DOHH2 (cell line): Measurements from ENCODE around the gene IER5.

Source experiments
- H3F3A ChIP-seq: fragments of 200-600 bp; sonication (generic), shearing (Covaris generic); 2 replicates; pipeline ENCODE4 v1.6.0; 2016; ENCODE audit warnings: antibody characterized with exemption, mild to moderate bottlenecking; ENCODE audit not compliant: control insufficient read depth, insufficient read depth
- H3K27ac ChIP-seq: fragments of 200-600 bp; sonication (generic); 2 replicates; pipeline ENCODE4 v1.5.1; 2014; ENCODE audit warnings: low read depth, mild to moderate bottlenecking, low read length, moderate library complexity
- H3K27me3 ChIP-seq: fragments of 200-600 bp; sonication (generic); 2 replicates; pipeline ENCODE4 v1.6.1; 2014; ENCODE audit warnings: mild to moderate bottlenecking, low read length, mixed read lengths; ENCODE audit not compliant: control insufficient read depth
- H3K36me3 ChIP-seq: fragments of 200-600 bp; sonication (generic); 2 replicates; pipeline ENCODE4 v1.6.1; 2014; ENCODE audit warnings: mild to moderate bottlenecking, low read length, moderate library complexity, mixed read lengths; ENCODE audit not compliant: control insufficient read depth
- H3K4me1 ChIP-seq: fragments of 200-600 bp; sonication (generic); 2 replicates; pipeline ENCODE4 v1.6.1; 2014; ENCODE audit warnings: mild to moderate bottlenecking, low read length, mixed read lengths; ENCODE audit not compliant: control insufficient read depth
- H3K4me2 ChIP-seq: fragments of 200-600 bp; sonication (generic); 2 replicates; pipeline ENCODE4 v1.6.0; 2014; ENCODE audit warnings: mild to moderate bottlenecking, low read length, moderate library complexity
- H3K4me3 ChIP-seq: fragments of 200-600 bp; sonication (generic); 2 replicates; pipeline ENCODE4 v1.5.1; 2014; ENCODE audit warnings: mild to moderate bottlenecking, low read length, mixed read lengths
- H3K79me2 ChIP-seq: fragments of 200-600 bp; sonication (generic); 2 replicates; pipeline ENCODE4 v1.6.1; 2014; ENCODE audit warnings: mild to moderate bottlenecking, low read length, mixed read lengths; ENCODE audit not compliant: control insufficient read depth
- H3K9me2 ChIP-seq: fragments of 200-600 bp; sonication (generic); replicated peaks from 2 replicates; pipeline ENCODE4 v1.6.1; 2014; ENCODE audit warnings: mild to moderate bottlenecking, low read length, mixed read lengths; ENCODE audit not compliant: control insufficient read depth
- H3K9me3 ChIP-seq: fragments of 200-600 bp; sonication (generic); 2 replicates; pipeline ENCODE4 v1.6.1; 2014; ENCODE audit warnings: antibody characterized with exemption, low read length, mixed read lengths; ENCODE audit not compliant: control insufficient read depth, insufficient read depth
- H4K20me1 ChIP-seq: fragments of 200-600 bp; sonication (generic); 2 replicates; pipeline ENCODE4 v1.6.0; 2014; ENCODE audit warnings: low read depth, mild to moderate bottlenecking, antibody characterized with exemption, low read length, moderate library complexity; ENCODE audit not compliant: control insufficient read depth, insufficient read depth
- EZH2phosphoT487 ChIP-seq: fragments of 200-600 bp; sonication (generic); IDR thresholded peaks from 2 replicates; pipeline ENCODE4 v1.6.1; 2017; ENCODE audit warnings: borderline replicate concordance, mild to moderate bottlenecking, antibody characterized with exemption, low read length, moderate library complexity, mixed read lengths
- TF ChIP-seq, protein P1 (sequence below): fragments of 200-600 bp; sonication (generic); IDR thresholded peaks from one replicate; pipeline ENCODE4 v1.5.1; 2014; ENCODE audit warnings: antibody characterized with exemption, mild to moderate bottlenecking, low read depth, low read length; ENCODE audit not compliant: poor library complexity, severe bottlenecking

The IER5 gene

GRCh38 chr1:181119093-181119989, 30.8 kb downstream of the IER5 start:
- H3K4me2 ChIP-seq: no peak overlapping the region
- no peaks in the 10 kb centered on the region for H3K9me2 ChIP-seq
- no peaks in the 10 kb centered on the region; the same call in 1 of the 2 replicates for H3K79me2 ChIP-seq
- H3K27ac ChIP-seq: no peak overlapping the region
- no peaks in the 10 kb centered on the region for H3K36me3 ChIP-seq
- H3F3A ChIP-seq: no peaks in the 10 kb centered on the region
- H3K9me3 ChIP-seq: no peaks in the 10 kb centered on the region
- H4K20me1 ChIP-seq: no peaks in the 10 kb centered on the region; the same call in 1 of the 2 replicates
- no peak for TF ChIP-seq EZH2phosphoT487
- TF ChIP-seq, protein P1, sequence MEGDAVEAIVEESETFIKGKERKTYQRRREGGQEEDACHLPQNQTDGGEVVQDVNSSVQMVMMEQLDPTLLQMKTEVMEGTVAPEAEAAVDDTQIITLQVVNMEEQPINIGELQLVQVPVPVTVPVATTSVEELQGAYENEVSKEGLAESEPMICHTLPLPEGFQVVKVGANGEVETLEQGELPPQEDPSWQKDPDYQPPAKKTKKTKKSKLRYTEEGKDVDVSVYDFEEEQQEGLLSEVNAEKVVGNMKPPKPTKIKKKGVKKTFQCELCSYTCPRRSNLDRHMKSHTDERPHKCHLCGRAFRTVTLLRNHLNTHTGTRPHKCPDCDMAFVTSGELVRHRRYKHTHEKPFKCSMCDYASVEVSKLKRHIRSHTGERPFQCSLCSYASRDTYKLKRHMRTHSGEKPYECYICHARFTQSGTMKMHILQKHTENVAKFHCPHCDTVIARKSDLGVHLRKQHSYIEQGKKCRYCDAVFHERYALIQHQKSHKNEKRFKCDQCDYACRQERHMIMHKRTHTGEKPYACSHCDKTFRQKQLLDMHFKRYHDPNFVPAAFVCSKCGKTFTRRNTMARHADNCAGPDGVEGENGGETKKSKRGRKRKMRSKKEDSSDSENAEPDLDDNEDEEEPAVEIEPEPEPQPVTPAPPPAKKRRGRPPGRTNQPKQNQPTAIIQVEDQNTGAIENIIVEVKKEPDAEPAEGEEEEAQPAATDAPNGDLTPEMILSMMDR: no peak
- no peak overlapping the region for H3K4me3 ChIP-seq
- peaks cover 12% of the 10 kb centered on the region for H3K4me1 ChIP-seq
- peaks cover 13% of the 10 kb centered on the region; the same call in 1 of the 2 replicates for H3K27me3 ChIP-seq

- H3K36me3 ChIP-seq: no peaks in the 10 kb centered on the region
- peaks cover 20% of the 10 kb centered on the region for H3K4me1 ChIP-seq
- no peaks in the 10 kb centered on the region for H4K20me1 ChIP-seq
- peaks cover 10% of the 10 kb centered on the region for H3F3A ChIP-seq
- no peak overlapping the region for H3K4me2 ChIP-seq
- H3K27ac ChIP-seq: no peak overlapping the region
- no peaks in the 10 kb centered on the region for H3K9me2 ChIP-seq
- no peaks in the 10 kb centered on the region; the same call in 1 of the 2 replicates for H3K79me2 ChIP-seq
- no peaks in the 10 kb centered on the region for H3K9me3 ChIP-seq
- H3K4me3 ChIP-seq: no peak overlapping the region
- H3K27me3 ChIP-seq: peaks cover 5% of the 10 kb centered on the region; the same call in 1 of the 2 replicates
- TF ChIP-seq, protein P1: no peak
- TF ChIP-seq EZH2phosphoT487: no peak
Observed at GRCh38 chr1:181120924-181121323, 32.4 kb downstream of the IER5 start.

- H4K20me1 ChIP-seq: no peaks in the 10 kb centered on the region
- no peak overlapping the region for H3K4me3 ChIP-seq
- H3K4me1 ChIP-seq: peaks cover 20% of the 10 kb centered on the region
- H3K4me2 ChIP-seq: no peak overlapping the region
- peaks cover 10% of the 10 kb centered on the region for H3F3A ChIP-seq
- H3K27me3 ChIP-seq: peaks cover 5% of the 10 kb centered on the region; the same call in 1 of the 2 replicates
- no peaks in the 10 kb centered on the region for H3K9me2 ChIP-seq
- H3K9me3 ChIP-seq: no peaks in the 10 kb centered on the region
- H3K27ac ChIP-seq: no peak overlapping the region
- TF ChIP-seq EZH2phosphoT487: no peak
- TF ChIP-seq, protein P1: no peak
- H3K79me2 ChIP-seq: no peaks in the 10 kb centered on the region; the same call in 1 of the 2 replicates
- H3K36me3 ChIP-seq: no peaks in the 10 kb centered on the region
Observed at GRCh38 chr1:181121498-181121897, 33.0 kb downstream of the IER5 start.
